KBM-7 (cell line): Measurements from ENCODE around the gene CDC42BPA.
A peak's percentile ranks its signal among the peaks of the same experiment; 100 is the strongest.
"Not testable (repeated sequence)": the region's sequence is repeated elsewhere in the genome, so short reads cannot be mapped to it uniquely, and the experiment has no call there.

ENCODE experiments used
- DNase-seq: peaks from one replicate; pipeline ENCODE4 v3.0.0-alpha.2; 2015
- in situ Hi-C: fragments of 300-500 bp; cut with MboI; formaldehyde crosslinking; loops from 2 replicates; pipeline ENCODE4 v1.14.3; 2020; ENCODE audit warnings: low sequenced_read_pairs, low pct_unique_long_range_greater_than_20kb, mixed read lengths

The CDC42BPA gene

GRCh38 chr1:226964068-226964425, 354.2 kb downstream of the CDC42BPA start:
- DNase-seq = peak; percentile 21
- in situ Hi-C loops = no loop called here

- no peak for DNase-seq
- in situ Hi-C loops = no loop called here
Measured at GRCh38 chr1:226962421-226963391, 355.6 kb downstream of the CDC42BPA start.

- DNase-seq = no peak
- in situ Hi-C loops = no loop called here
Measured at GRCh38 chr1:226960944-226961765, 357.1 kb downstream of the CDC42BPA start.

- in situ Hi-C loops = no loop called here
- no peak for DNase-seq
Measured at GRCh38 chr1:226960256-226960655, 358.0 kb downstream of the CDC42BPA start.

GRCh38 chr1:226958300-226958699, 360.0 kb downstream of the CDC42BPA start:
- no peak for DNase-seq
- in situ Hi-C loops = no loop called here

GRCh38 chr1:226957714-226958113, 360.6 kb downstream of the CDC42BPA start:
- in situ Hi-C loops = no loop called here
- no peak for DNase-seq

- DNase-seq = no peak
- in situ Hi-C loops = no loop called here
Measured at GRCh38 chr1:226956942-226957713, 361.2 kb downstream of the CDC42BPA start.

GRCh38 chr1:226955857-226956256, 362.4 kb downstream of the CDC42BPA start:
- DNase-seq, in situ Hi-C loops: not testable (repeated sequence)

GRCh38 chr1:226954777-226955176, 363.5 kb downstream of the CDC42BPA start:
- DNase-seq = no peak
- in situ Hi-C loops = no loop called here

GRCh38 chr1:226954337-226954736, 364.0 kb downstream of the CDC42BPA start:
- in situ Hi-C loops = no loop called here
- DNase-seq = no peak

GRCh38 chr1:226953175-226953800, 365.0 kb downstream of the CDC42BPA start:
- in situ Hi-C loops = no loop called here

GRCh38 chr1:226952118-226952441, 366.2 kb downstream of the CDC42BPA start:
- DNase-seq = no peak
- in situ Hi-C loops = no loop called here

More at GRCh38 chr1:226953175-226953800, 365.0 kb downstream of the CDC42BPA start:
- DNase-seq = no peak

GRCh38 chr1:226951286-226952117, 366.8 kb downstream of the CDC42BPA start:
- DNase-seq = no peak
- in situ Hi-C loops = no loop called here

GRCh38 chr1:226950871-226951270, 367.4 kb downstream of the CDC42BPA start:
- no peak for DNase-seq
- in situ Hi-C loops = no loop called here

- in situ Hi-C loops = no loop called here
- no peak for DNase-seq
Measured at GRCh38 chr1:226950316-226950715, 368.0 kb downstream of the CDC42BPA start.

GRCh38 chr1:226949401-226949800, 368.9 kb downstream of the CDC42BPA start:
- in situ Hi-C loops = no loop called here
- DNase-seq = no peak

GRCh38 chr1:226948996-226949395, 369.3 kb downstream of the CDC42BPA start:
- in situ Hi-C loops = no loop called here
- DNase-seq = no peak

- in situ Hi-C loops = no loop called here
- DNase-seq = no peak
Measured at GRCh38 chr1:226948480-226948879, 369.8 kb downstream of the CDC42BPA start.
